Measurements from ENCODE around the gene TSPAN19. TPM values are rescaled to one million over a fixed set of nuclear protein-coding genes. Genes with fewer than 3 reads are reported as not detected.

TSPAN19 gene
- polyA plus RNA-seq, 1 of the 3 experiments (the other 2 are of a cell fraction): 0.05 TPM

GRCh38 chr12:84998341-84998740 lies 37.7 kb downstream of the TSPAN19 start:
- Histone ChIP-seq H3K4me2 (no peak overlapping the region), H2AFZ (ENCODE audit: low read depth) (no peak overlapping the region), H3K9me2 (no peaks in the 10 kb centered on the region), H3K27ac (ENCODE audit: low read depth in 2 of 2, low read length in 1 of 2) (no peak overlapping the region), H3K9me3 (no peaks in the 10 kb centered on the region), H3K4me1 (ENCODE audit: control insufficient read depth in 1 of 2, insufficient read depth in 2 of 2, low read depth in 1 of 2, low read length in 1 of 2) (no peaks in the 10 kb centered on the region), H4K20me1 (ENCODE audit: insufficient read depth) (no peaks in the 10 kb centered on the region), H3K9ac (no peak overlapping the region), H3K4me3 (ENCODE audit: low read depth in 2 of 2, low read length in 1 of 2) (no peak overlapping the region), H3F3A (replicated peaks; ENCODE audit: insufficient read depth) (no peaks in the 10 kb centered on the region), H3K27me3 (ENCODE audit: insufficient read depth) (no peaks in the 10 kb centered on the region), H3K79me2 (ENCODE audit: insufficient read depth) (no peaks in the 10 kb centered on the region), H3K36me3 (replicated peaks in 1 of 2; ENCODE audit: control insufficient read depth in 1 of 2, insufficient read depth in 2 of 2, low read length in 1 of 2) (no peaks in the 10 kb centered on the region)
- TF ChIP-seq, protein P1, sequence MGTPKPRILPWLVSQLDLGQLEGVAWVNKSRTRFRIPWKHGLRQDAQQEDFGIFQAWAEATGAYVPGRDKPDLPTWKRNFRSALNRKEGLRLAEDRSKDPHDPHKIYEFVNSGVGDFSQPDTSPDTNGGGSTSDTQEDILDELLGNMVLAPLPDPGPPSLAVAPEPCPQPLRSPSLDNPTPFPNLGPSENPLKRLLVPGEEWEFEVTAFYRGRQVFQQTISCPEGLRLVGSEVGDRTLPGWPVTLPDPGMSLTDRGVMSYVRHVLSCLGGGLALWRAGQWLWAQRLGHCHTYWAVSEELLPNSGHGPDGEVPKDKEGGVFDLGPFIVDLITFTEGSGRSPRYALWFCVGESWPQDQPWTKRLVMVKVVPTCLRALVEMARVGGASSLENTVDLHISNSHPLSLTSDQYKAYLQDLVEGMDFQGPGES (IDR thresholded peaks at IDR 0.05; ENCODE audit: low read depth, low read length): no peak
- TF ChIP-seq PBX3 (IDR thresholded peaks at IDR 0.05) (no peak), FOXJ3 (CRISPR knock-in tag; IDR thresholded peaks at IDR 0.05) (no peak), RXRA (IDR thresholded peaks at IDR 0.05; ENCODE audit: borderline replicate concordance, low read depth) (no peak), YY1 (IDR thresholded peaks at IDR 0.05; ENCODE audit: low read depth) (no peak), EP300 (IDR thresholded peaks at IDR 0.05; ENCODE audit: borderline replicate concordance in 1 of 2, low read depth in 1 of 2, low read length in 1 of 2) (no peak), POLR2AphosphoS5 (IDR thresholded peaks at IDR 0.05; ENCODE audit: low read depth, low read length) (no peak), FOXM1 (IDR thresholded peaks at IDR 0.05; ENCODE audit: low read depth) (no peak), NFIC (IDR thresholded peaks at IDR 0.05; ENCODE audit: borderline replicate concordance) (no peak)
- TF ChIP-seq, protein P2, sequence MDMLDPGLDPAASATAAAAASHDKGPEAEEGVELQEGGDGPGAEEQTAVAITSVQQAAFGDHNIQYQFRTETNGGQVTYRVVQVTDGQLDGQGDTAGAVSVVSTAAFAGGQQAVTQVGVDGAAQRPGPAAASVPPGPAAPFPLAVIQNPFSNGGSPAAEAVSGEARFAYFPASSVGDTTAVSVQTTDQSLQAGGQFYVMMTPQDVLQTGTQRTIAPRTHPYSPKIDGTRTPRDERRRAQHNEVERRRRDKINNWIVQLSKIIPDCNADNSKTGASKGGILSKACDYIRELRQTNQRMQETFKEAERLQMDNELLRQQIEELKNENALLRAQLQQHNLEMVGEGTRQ (IDR thresholded peaks at IDR 0.05; ENCODE audit: borderline replicate concordance, low read depth, low read length): no peak
- DNase-seq: no peak
- ChIA-PET POLR2A (no interaction called here), CTCF (no interaction called here)

GRCh38 chr12:84996759-84997158 lies 39.3 kb downstream of the TSPAN19 start:
- POLR2A ChIA-PET: no interaction called here
- H3K4me3 ChIP-seq (ENCODE audit: low read depth in 2 of 2, low read length in 1 of 2): no peak overlapping the region
- WGBS (ENCODE audit: low lambda C conversion rate): 55% methylated on average over 1 of the region's 1 CpG
- H3K27me3 ChIP-seq (ENCODE audit: insufficient read depth): no peaks in the 10 kb centered on the region
- no peaks in the 10 kb centered on the region for H3K4me1 ChIP-seq (ENCODE audit: control insufficient read depth in 1 of 2, insufficient read depth in 2 of 2, low read depth in 1 of 2, low read length in 1 of 2)
- H2AFZ ChIP-seq (ENCODE audit: low read depth): no peak overlapping the region
- H3K79me2 ChIP-seq (ENCODE audit: insufficient read depth): no peaks in the 10 kb centered on the region
- no peaks in the 10 kb centered on the region for H3K36me3 ChIP-seq (replicated peaks in 1 of 2; ENCODE audit: control insufficient read depth in 1 of 2, insufficient read depth in 2 of 2, low read length in 1 of 2)
- no peaks in the 10 kb centered on the region for H4K20me1 ChIP-seq (ENCODE audit: insufficient read depth)
- no peaks in the 10 kb centered on the region for H3F3A ChIP-seq (replicated peaks; ENCODE audit: insufficient read depth)
- H3K9ac ChIP-seq: no peak overlapping the region
- no peaks in the 10 kb centered on the region for H3K9me2 ChIP-seq
- H3K4me2 ChIP-seq: no peak overlapping the region
- DNase-seq: no peak
- TF ChIP-seq MXI1 (IDR thresholded peaks at IDR 0.05; ENCODE audit: low read depth, low read length): no peak
- H3K9me3 ChIP-seq: no peaks in the 10 kb centered on the region
- no peak overlapping the region for H3K27ac ChIP-seq (ENCODE audit: low read depth in 2 of 2, low read length in 1 of 2)
- CTCF ChIA-PET: interaction anchor here (0.7 kb wide), 1 partner anchor 32 kb away, joined by 3 read pairs; no protein-coding TSS in a partner anchor

Data from SK-N-SH (cell line).